ENCODE data around the gene ZNF521. TPM values are rescaled to one million over a fixed set of nuclear protein-coding genes. Genes with fewer than 3 reads are reported as not detected.

The ZNF521 gene
- polyA plus RNA-seq, 3 donors from 2014 or later: 1.8 TPM; not detected in 2

GRCh38 chr18:25298853-25299274, 53.1 kb downstream of the ZNF521 start:
- Mint-ChIP-seq H3K4me3 (no peak overlapping the region), H3K36me3 (no peaks in the 10 kb centered on the region), H3K27ac (no peak overlapping the region), H3K4me1 (peaks cover 5 to 19% of the 10 kb centered on the region in 2 donors), H3K27me3 (ENCODE audit: low read depth in 3 of 3) (peaks cover 0 to 1% (median 0%) of the 10 kb centered on the region in 3 donors), H3K9me3 (no peaks in the 10 kb centered on the region)
- no peak for DNase-seq

GRCh38 chr18:25295624-25296138, 56.3 kb downstream of the ZNF521 start:
- Mint-ChIP-seq H3K27ac (no peak overlapping the region), H3K4me1 (peaks cover 5 to 19% of the 10 kb centered on the region in 2 donors), H3K36me3 (no peaks in the 10 kb centered on the region), H3K27me3 (ENCODE audit: low read depth in 3 of 3) (peaks cover 0 to 4% (median 3%) of the 10 kb centered on the region in 3 donors), H3K4me3 (no peak overlapping the region), H3K9me3 (no peaks in the 10 kb centered on the region)
- no peak for DNase-seq

- no peaks in the 10 kb centered on the region for H3K36me3 Mint-ChIP-seq
- no peaks in the 10 kb centered on the region for H3K4me1 Mint-ChIP-seq
- H3K27ac Mint-ChIP-seq: no peak overlapping the region
- no peak for DNase-seq
- H3K4me3 Mint-ChIP-seq: no peak overlapping the region
- H3K9me3 Mint-ChIP-seq: no peaks in the 10 kb centered on the region
- H3K27me3 Mint-ChIP-seq (ENCODE audit: low read depth in 3 of 3): peaks cover 0 to 3% (median 3%) of the 10 kb centered on the region in 3 donors
These were observed 60.8 kb downstream of the ZNF521 start for GRCh38 chr18:25291150-25291549.

- Mint-ChIP-seq H3K9me3 (no peaks in the 10 kb centered on the region), H3K36me3 (no peaks in the 10 kb centered on the region), H3K27me3 (ENCODE audit: low read depth in 3 of 3) (peaks cover 0 to 3% (median 3%) of the 10 kb centered on the region in 3 donors), H3K4me1 (no peaks in the 10 kb centered on the region), H3K4me3 (no peak overlapping the region), H3K27ac (no peak overlapping the region)
- DNase-seq: no peak
These were observed 62.9 kb downstream of the ZNF521 start for GRCh38 chr18:25289001-25289631.

GRCh38 chr18:25288340-25288938, 63.5 kb downstream of the ZNF521 start:
- no peaks in the 10 kb centered on the region for H3K4me1 Mint-ChIP-seq
- peaks cover 0 to 3% (median 3%) of the 10 kb centered on the region in 3 donors for H3K27me3 Mint-ChIP-seq (ENCODE audit: low read depth in 3 of 3)
- no peak overlapping the region for H3K27ac Mint-ChIP-seq

GRCh38 chr18:25287106-25287505, 64.9 kb downstream of the ZNF521 start:
- H3K27ac Mint-ChIP-seq: no peak overlapping the region
- no peak overlapping the region for H3K4me3 Mint-ChIP-seq
- DNase-seq: no peak

More at GRCh38 chr18:25288340-25288938, 63.5 kb downstream of the ZNF521 start:
- DNase-seq: no peak
- Mint-ChIP-seq H3K4me3 (no peak overlapping the region), H3K9me3 (no peaks in the 10 kb centered on the region), H3K36me3 (no peaks in the 10 kb centered on the region)

GRCh38 chr18:25284861-25285550, 67.0 kb downstream of the ZNF521 start:
- Mint-ChIP-seq H3K36me3 (no peaks in the 10 kb centered on the region), H3K9me3 (no peaks in the 10 kb centered on the region), H3K27me3 (ENCODE audit: low read depth in 3 of 3) (peaks cover 0 to 6% (median 4%) of the 10 kb centered on the region in 3 donors), H3K4me3 (no peak overlapping the region), H3K4me1 (no peaks in the 10 kb centered on the region), H3K27ac (no peak overlapping the region)
- DNase-seq: no peak

More at GRCh38 chr18:25287106-25287505, 64.9 kb downstream of the ZNF521 start:
- Mint-ChIP-seq H3K9me3 (no peaks in the 10 kb centered on the region), H3K36me3 (no peaks in the 10 kb centered on the region), H3K27me3 (ENCODE audit: low read depth in 3 of 3) (peaks cover 0 to 4% (median 0%) of the 10 kb centered on the region in 3 donors), H3K4me1 (no peaks in the 10 kb centered on the region)

GRCh38 chr18:25284281-25284680, 67.7 kb downstream of the ZNF521 start:
- DNase-seq: no peak
- Mint-ChIP-seq H3K27ac (no peak overlapping the region), H3K4me1 (no peaks in the 10 kb centered on the region), H3K9me3 (no peaks in the 10 kb centered on the region), H3K27me3 (ENCODE audit: low read depth in 3 of 3) (peaks cover 0 to 6% (median 4%) of the 10 kb centered on the region in 3 donors), H3K4me3 (no peak overlapping the region), H3K36me3 (no peaks in the 10 kb centered on the region)

- no peak overlapping the region for H3K4me3 Mint-ChIP-seq
- H3K36me3 Mint-ChIP-seq: no peaks in the 10 kb centered on the region
- no peaks in the 10 kb centered on the region for H3K9me3 Mint-ChIP-seq
- H3K4me1 Mint-ChIP-seq: no peaks in the 10 kb centered on the region
- H3K27ac Mint-ChIP-seq: no peak overlapping the region
- no peak for DNase-seq
- peaks cover 0 to 6% (median 4%) of the 10 kb centered on the region in 3 donors for H3K27me3 Mint-ChIP-seq (ENCODE audit: low read depth in 3 of 3)
These were observed 68.2 kb downstream of the ZNF521 start for GRCh38 chr18:25283781-25284180.

GRCh38 chr18:25282896-25283703, 68.9 kb downstream of the ZNF521 start:
- H3K27me3 Mint-ChIP-seq (ENCODE audit: low read depth in 3 of 3): peaks cover 0 to 6% (median 4%) of the 10 kb centered on the region in 3 donors
- H3K4me3 Mint-ChIP-seq: no peak overlapping the region
- H3K4me1 Mint-ChIP-seq: no peaks in the 10 kb centered on the region
- no peak overlapping the region for H3K27ac Mint-ChIP-seq
- no peaks in the 10 kb centered on the region for H3K36me3 Mint-ChIP-seq
- no peaks in the 10 kb centered on the region for H3K9me3 Mint-ChIP-seq
- no peak for DNase-seq

- Mint-ChIP-seq H3K9me3 (no peaks in the 10 kb centered on the region), H3K4me1 (no peaks in the 10 kb centered on the region), H3K27ac (no peak overlapping the region), H3K36me3 (no peaks in the 10 kb centered on the region), H3K4me3 (no peak overlapping the region), H3K27me3 (ENCODE audit: low read depth in 3 of 3) (peaks cover 0 to 6% (median 4%) of the 10 kb centered on the region in 3 donors)
- DNase-seq: no peak
These were observed 69.7 kb downstream of the ZNF521 start for GRCh38 chr18:25282282-25282681.

- H3K4me1 Mint-ChIP-seq: no peaks in the 10 kb centered on the region
- H3K4me3 Mint-ChIP-seq: no peak overlapping the region
- no peak for DNase-seq
- no peak overlapping the region for H3K27ac Mint-ChIP-seq
- no peaks in the 10 kb centered on the region for H3K9me3 Mint-ChIP-seq
- H3K27me3 Mint-ChIP-seq (ENCODE audit: low read depth in 3 of 3): peaks cover 0 to 6% (median 4%) of the 10 kb centered on the region in 3 donors
- H3K36me3 Mint-ChIP-seq: no peaks in the 10 kb centered on the region
These were observed 70.4 kb downstream of the ZNF521 start for GRCh38 chr18:25281556-25281955.

GRCh38 chr18:25279961-25280360, 72.0 kb downstream of the ZNF521 start:
- no peak for DNase-seq
- Mint-ChIP-seq H3K36me3 (no peaks in the 10 kb centered on the region), H3K4me3 (no peak overlapping the region), H3K4me1 (no peaks in the 10 kb centered on the region), H3K27me3 (ENCODE audit: low read depth in 3 of 3) (peaks cover 0 to 6% (median 4%) of the 10 kb centered on the region in 3 donors), H3K9me3 (no peaks in the 10 kb centered on the region), H3K27ac (no peak overlapping the region)

Data from immature natural killer cell (primary cell).